Bronchial epithelial cell (primary cell): ENCODE data around the gene AUH. TPM values are rescaled to one million over a fixed set of nuclear protein-coding genes. Genes with fewer than 3 reads are reported as not detected.
A peak's percentile ranks its signal among the peaks of the same experiment; 100 is the strongest.

Experiments used
- DNase-seq: peaks from one replicate; pipeline ENCODE4 v3.0.0-alpha.2; 2010; ENCODE audit warnings: low read depth
- FAIRE-seq: peaks from 2 replicates; lab custom pipeline; 2011; peaks lifted over from hg19 to GRCh38; lab: Jason Lieb, UNC
- H3K27me3 ChIP-seq: 2 replicates; pipeline ENCODE4 v1.5.1; 2011; ENCODE audit warnings: low read length; ENCODE audit not compliant: control insufficient read depth, insufficient read depth
- H3K36me3 ChIP-seq: 2 replicates; pipeline ENCODE4 v1.5.1; 2011; ENCODE audit warnings: low read length; ENCODE audit not compliant: control insufficient read depth, insufficient read depth
- H3K4me3 ChIP-seq: 2 replicates; pipeline ENCODE4 v1.5.1; 2011; ENCODE audit warnings: mild to moderate bottlenecking, low read depth, low read length, control low read depth
- CTCF ChIP-seq: IDR thresholded peaks from 2 replicates; pipeline ENCODE4 v1.5.1; 2011; ENCODE audit warnings: mild to moderate bottlenecking, moderate library complexity, low read length, control low read depth, inconsistent platforms; ENCODE audit not compliant: insufficient read depth, severe bottlenecking
- total RNA-seq: library from RNA; depleted of rRNA; stranded (reverse); fragments of >200 nt; gene quantifications from 2 replicates; pipeline ENCODE4 v1.2.1, GENCODE V29; 2014

Gene AUH
- total RNA-seq, 1 donor from 2014 or later, result 16.8 TPM

- H3K36me3 ChIP-seq, result no peaks in the 10 kb centered on the region
- no peak overlapping the region for H3K4me3 ChIP-seq
- H3K27me3 ChIP-seq, result no peaks in the 10 kb centered on the region
- no peak for TF ChIP-seq CTCF
- DNase-seq (peak; percentile 58), FAIRE-seq (no peak)
Measured at GRCh38 chr9:91186632-91187108, 175.0 kb downstream of the AUH start.

- TF ChIP-seq CTCF, result no peak
- H3K4me3 ChIP-seq, result no peak overlapping the region
- no peaks in the 10 kb centered on the region for H3K27me3 ChIP-seq
- FAIRE-seq (no peak), DNase-seq (no peak)
- no peaks in the 10 kb centered on the region for H3K36me3 ChIP-seq
Measured at GRCh38 chr9:91185193-91185886, 176.4 kb downstream of the AUH start.

GRCh38 chr9:91182429-91183225 lies 179.1 kb downstream of the AUH start:
- Histone ChIP-seq H3K36me3 (no peaks in the 10 kb centered on the region), H3K4me3 (no peak overlapping the region), H3K27me3 (no peaks in the 10 kb centered on the region)
- TF ChIP-seq CTCF, result no peak
- DNase-seq, result peak; percentile 95
- FAIRE-seq, result no peak

- Histone ChIP-seq H3K36me3 (no peaks in the 10 kb centered on the region), H3K27me3 (no peaks in the 10 kb centered on the region), H3K4me3 (no peak overlapping the region)
- TF ChIP-seq CTCF, result no peak
- FAIRE-seq, result no peak
- no peak for DNase-seq
Measured at GRCh38 chr9:91181541-91181940, 180.2 kb downstream of the AUH start.

GRCh38 chr9:91180930-91181268 lies 180.8 kb downstream of the AUH start:
- H3K4me3 ChIP-seq, result no peak overlapping the region
- DNase-seq, result no peak
- TF ChIP-seq CTCF, result no peak
- no peaks in the 10 kb centered on the region for H3K27me3 ChIP-seq
- FAIRE-seq, result no peak
- H3K36me3 ChIP-seq, result no peaks in the 10 kb centered on the region
